ENCODE measurements around the gene HLA-C.

- no peak for TF ChIP-seq SUZ12 (IDR thresholded peaks at IDR 0.05)
- TF ChIP-seq TARDBP (IDR thresholded peaks at IDR 0.05) = no peak
- no peak for TF ChIP-seq FOXA1 (IDR thresholded peaks at IDR 0.05)
- TF ChIP-seq SP1 (IDR thresholded peaks at IDR 0.05) = no peak
- no peak for TF ChIP-seq FOXM1 (IDR thresholded peaks at IDR 0.05; ENCODE audit: borderline replicate concordance)
- no peak for TF ChIP-seq ELF4 (IDR thresholded peaks at IDR 0.05)
- no peak for TF ChIP-seq PKNOX1 (IDR thresholded peaks at IDR 0.05)
- no peak for TF ChIP-seq ZNF384 (IDR thresholded peaks at IDR 0.05)
- no peak for TF ChIP-seq HDGF (IDR thresholded peaks at IDR 0.05; ENCODE audit: borderline replicate concordance)
Measured at GRCh38 chr6:31294056-31294455, 22.2 kb upstream of the HLA-C start.

Measured in HEK293T (cell line).